Testis (tissue), 2 donors: ENCODE data around the gene ADGRE2.

ENCODE experiments used
- CTCF ChIP-seq, 3 experiments: fragments of 450-650 bp in 2 of 3; fragments of 200-600 bp in 1 of 3; sonication (generic) in 1 of 3; IDR thresholded peaks; one replicate each; pipeline ENCODE4 v1.5.1; 2016 to 2019; ENCODE audit warnings: antibody characterized with exemption in 3 of 3, mild to moderate bottlenecking in 2 of 3, moderate library complexity in 1 of 3
- POLR2A ChIP-seq: fragments of 450-650 bp; IDR thresholded peaks from one replicate; pipeline ENCODE4 v1.6.1; 2017; ENCODE audit warnings: antibody characterized with exemption, mild to moderate bottlenecking, moderate library complexity

- no peak for TF ChIP-seq CTCF (IDR thresholded peaks at IDR 0.05)
- TF ChIP-seq POLR2A, result no peak
Measured at GRCh38 chr19:14758816-14759215, 19.5 kb downstream of the ADGRE2 start.
